Cardiac septum (tissue), 1 donor: ENCODE data around the gene XXYLT1. TPM values are rescaled to one million over a fixed set of nuclear protein-coding genes. Genes with fewer than 3 reads are reported as not detected.

Experiments
- DNase-seq: peaks from one replicate; pipeline ENCODE4 v3.0.0-alpha.2; 2020; ENCODE audit warnings: low spot score
- intact Hi-C: fragments of 100-400 bp; cut with DNase I; formaldehyde crosslinking; loops from one replicate; pipeline ENCODE4 v1.14.0; 2022
- total RNA-seq: library from RNA; stranded (reverse); fragmentation: NEBNext Ultra II Directional; extraction: Animal tissue kit (Norgen Biotek cat#: 25700); gene quantifications from one replicate; pipeline ENCODE4 v1.2.1, GENCODE V29; 2021
- donor health status: DM: no; HTN: no; CAD: no.

XXYLT1 gene
- total RNA-seq, 1 donor from 2014 or later = 5.9 TPM

- peak; percentile 85 for DNase-seq
- intact Hi-C loops = loop anchor here (5.0 kb wide), 2 partner anchors 33 to 92 kb away; no protein-coding TSS in a partner anchor
Observed at GRCh38 chr3:195150181-195151118, 120.5 kb downstream of the XXYLT1 start.

GRCh38 chr3:195149292-195150030 is 121.5 kb downstream of the XXYLT1 start:
- intact Hi-C loops = loop anchor here (5.0 kb wide), 2 partner anchors 32 to 93 kb away; no protein-coding TSS in a partner anchor
- DNase-seq = no peak

- no peak for DNase-seq
- intact Hi-C loops = no loop called here
Observed at GRCh38 chr3:195148549-195148948, 122.4 kb downstream of the XXYLT1 start.

GRCh38 chr3:195147649-195148080 is 123.3 kb downstream of the XXYLT1 start:
- intact Hi-C loops = no loop called here
- DNase-seq = no peak

GRCh38 chr3:195146131-195146530 is 124.8 kb downstream of the XXYLT1 start:
- intact Hi-C loops = no loop called here

GRCh38 chr3:195145579-195145978 is 125.4 kb downstream of the XXYLT1 start:
- intact Hi-C loops = no loop called here
- no peak for DNase-seq

More at GRCh38 chr3:195146131-195146530, 124.8 kb downstream of the XXYLT1 start:
- DNase-seq = no peak

GRCh38 chr3:195143221-195143620 is 127.7 kb downstream of the XXYLT1 start:
- intact Hi-C loops = no loop called here
- DNase-seq = no peak

- intact Hi-C loops = no loop called here
Observed at GRCh38 chr3:195142519-195142918, 128.4 kb downstream of the XXYLT1 start.

GRCh38 chr3:195140816-195141793 is 129.9 kb downstream of the XXYLT1 start:
- intact Hi-C loops = no loop called here
- no peak for DNase-seq

More at GRCh38 chr3:195142519-195142918, 128.4 kb downstream of the XXYLT1 start:
- DNase-seq = no peak

- intact Hi-C loops = no loop called here
- DNase-seq = no peak
Observed at GRCh38 chr3:195140410-195140809, 130.5 kb downstream of the XXYLT1 start.

- DNase-seq = no peak
- intact Hi-C loops = no loop called here
Observed at GRCh38 chr3:195139876-195140240, 131.1 kb downstream of the XXYLT1 start.

- intact Hi-C loops = no loop called here
Observed at GRCh38 chr3:195139091-195139875, 131.7 kb downstream of the XXYLT1 start.

GRCh38 chr3:195137638-195138588 is 133.0 kb downstream of the XXYLT1 start:
- DNase-seq = no peak
- intact Hi-C loops = no loop called here

More at GRCh38 chr3:195139091-195139875, 131.7 kb downstream of the XXYLT1 start:
- DNase-seq = no peak

GRCh38 chr3:195135917-195136316 is 135.0 kb downstream of the XXYLT1 start:
- no peak for DNase-seq

GRCh38 chr3:195134431-195134830 is 136.5 kb downstream of the XXYLT1 start:
- intact Hi-C loops = no loop called here
- DNase-seq = no peak

More at GRCh38 chr3:195135917-195136316, 135.0 kb downstream of the XXYLT1 start:
- intact Hi-C loops = no loop called here

GRCh38 chr3:195133462-195133861 is 137.5 kb downstream of the XXYLT1 start:
- intact Hi-C loops = no loop called here
- no peak for DNase-seq

GRCh38 chr3:195133013-195133412 is 137.9 kb downstream of the XXYLT1 start:
- intact Hi-C loops = no loop called here
- DNase-seq = no peak
